Measurements from ENCODE around the gene RASGRF1.

The RASGRF1 gene

GRCh38 chr15:78989701-78990240 is 100.8 kb downstream of the RASGRF1 start:
- H3K36me3 ChIP-seq (ENCODE audit: control insufficient read depth, insufficient read depth, low read length) = no peaks in the 10 kb centered on the region; the same call in 1 of the 2 replicates
- H3K4me3 ChIP-seq (replicated peaks; ENCODE audit: low read depth, low read length) = no peak overlapping the region
- H3K27me3 ChIP-seq (replicated peaks; ENCODE audit: control insufficient read depth, insufficient read depth, low read length) = no peaks in the 10 kb centered on the region
- DNase-seq (ENCODE audit: extremely low read depth, insufficient read length) = no peak
- no peak for TF ChIP-seq CTCF (IDR thresholded peaks at IDR 0.05; ENCODE audit: insufficient read depth, low read length, poor library complexity, severe bottlenecking)

GRCh38 chr15:78988361-78988911 is 102.1 kb downstream of the RASGRF1 start:
- Histone ChIP-seq H3K27me3 (replicated peaks; ENCODE audit: control insufficient read depth, insufficient read depth, low read length) (no peaks in the 10 kb centered on the region), H3K4me3 (replicated peaks; ENCODE audit: low read depth, low read length) (no peak overlapping the region), H3K36me3 (ENCODE audit: control insufficient read depth, insufficient read depth, low read length) (peaks cover 3% of the 10 kb centered on the region)
- no peak for DNase-seq (ENCODE audit: extremely low read depth, insufficient read length)
- no peak for TF ChIP-seq CTCF (IDR thresholded peaks at IDR 0.05; ENCODE audit: insufficient read depth, low read length, poor library complexity, severe bottlenecking)

- Histone ChIP-seq H3K36me3 (ENCODE audit: control insufficient read depth, insufficient read depth, low read length) (peaks cover 3% of the 10 kb centered on the region), H3K27me3 (replicated peaks; ENCODE audit: control insufficient read depth, insufficient read depth, low read length) (no peaks in the 10 kb centered on the region), H3K4me3 (replicated peaks; ENCODE audit: low read depth, low read length) (no peak overlapping the region)
- DNase-seq (ENCODE audit: extremely low read depth, insufficient read length) = no peak
- TF ChIP-seq CTCF (IDR thresholded peaks at IDR 0.05; ENCODE audit: insufficient read depth, low read length, poor library complexity, severe bottlenecking) = no peak
These were observed 102.8 kb downstream of the RASGRF1 start for GRCh38 chr15:78987556-78988360.

GRCh38 chr15:78985859-78986475 is 104.6 kb downstream of the RASGRF1 start:
- Histone ChIP-seq H3K36me3 (ENCODE audit: control insufficient read depth, insufficient read depth, low read length) (peaks cover 3% of the 10 kb centered on the region), H3K27me3 (replicated peaks; ENCODE audit: control insufficient read depth, insufficient read depth, low read length) (no peaks in the 10 kb centered on the region), H3K4me3 (replicated peaks; ENCODE audit: low read depth, low read length) (no peak overlapping the region)
- no peak for TF ChIP-seq CTCF (IDR thresholded peaks at IDR 0.05; ENCODE audit: insufficient read depth, low read length, poor library complexity, severe bottlenecking)
- no peak for DNase-seq (ENCODE audit: extremely low read depth, insufficient read length)

GRCh38 chr15:78984041-78984440 is 106.5 kb downstream of the RASGRF1 start:
- no peak for TF ChIP-seq CTCF (IDR thresholded peaks at IDR 0.05; ENCODE audit: insufficient read depth, low read length, poor library complexity, severe bottlenecking)
- no peak for DNase-seq (ENCODE audit: extremely low read depth, insufficient read length)
- H3K4me3 ChIP-seq (replicated peaks; ENCODE audit: low read depth, low read length) = no peak overlapping the region
- peaks cover 3% of the 10 kb centered on the region for H3K36me3 ChIP-seq (ENCODE audit: control insufficient read depth, insufficient read depth, low read length)
- H3K27me3 ChIP-seq (replicated peaks; ENCODE audit: control insufficient read depth, insufficient read depth, low read length) = no peaks in the 10 kb centered on the region
